Mesendoderm (in vitro differentiated cells): Measurements from ENCODE around the gene TPRG1. TPM values are rescaled to one million over a fixed set of nuclear protein-coding genes. Genes with fewer than 3 reads are reported as not detected.
A peak's percentile ranks its signal among the peaks of the same experiment; 100 is the strongest.

Experiments used
- DNase-seq: peaks from one replicate; pipeline ENCODE4 v3.0.0; 2013
- H2AK5ac ChIP-seq: 2 replicates; pipeline ENCODE4 v1.6.1; 2013; ENCODE audit warnings: low read length, inconsistent platforms
- H2BK120ac ChIP-seq: 2 replicates; pipeline ENCODE4 v1.6.1; 2013; ENCODE audit warnings: low read depth, mild to moderate bottlenecking, low read length, moderate library complexity, mixed read lengths
- H2BK15ac ChIP-seq: replicated peaks from 2 replicates; pipeline ENCODE4 v1.6.1; 2013; ENCODE audit warnings: low read depth, mild to moderate bottlenecking, moderate library complexity
- H2BK5ac ChIP-seq: 2 replicates; pipeline ENCODE4 v1.6.1; 2013; ENCODE audit warnings: low read length, inconsistent platforms
- H3K18ac ChIP-seq: 2 replicates; pipeline ENCODE4 v1.6.1; 2013; ENCODE audit warnings: mild to moderate bottlenecking, low read length, mixed read lengths
- H3K23ac ChIP-seq: one replicate; pipeline ENCODE4 v1.6.1; 2013; ENCODE audit warnings: low read length
- H3K27ac ChIP-seq: 2 replicates; pipeline ENCODE4 v1.5.1; 2013; ENCODE audit warnings: low read depth, mild to moderate bottlenecking, inconsistent platforms, low read length, moderate library complexity
- H3K27me3 ChIP-seq: 2 replicates; pipeline ENCODE4 v1.6.1; 2013; ENCODE audit warnings: low read length, control low read depth, mild to moderate bottlenecking, inconsistent platforms; ENCODE audit not compliant: insufficient read depth, poor library complexity
- H3K36me3 ChIP-seq: 2 replicates; pipeline ENCODE4 v1.6.1; 2013; ENCODE audit warnings: low read length, inconsistent platforms; ENCODE audit not compliant: control insufficient read depth, insufficient read depth
- H3K4ac ChIP-seq: one replicate; pipeline ENCODE4 v1.6.1; 2013; ENCODE audit warnings: low read depth, mild to moderate bottlenecking, low read length, moderate library complexity
- H3K4me1 ChIP-seq: 2 replicates; pipeline ENCODE4 v1.6.1; 2013; ENCODE audit warnings: low read depth, low read length, inconsistent platforms; ENCODE audit not compliant: control insufficient read depth
- H3K4me2 ChIP-seq: 2 replicates; pipeline ENCODE4 v1.6.1; 2013; ENCODE audit warnings: low read length
- H3K4me3 ChIP-seq: 2 replicates; pipeline ENCODE4 v1.5.1; 2013; ENCODE audit warnings: mild to moderate bottlenecking, low read length
- H3K56ac ChIP-seq: one replicate; pipeline ENCODE4 v1.6.1; 2013; ENCODE audit warnings: low read length
- H3K79me1 ChIP-seq: 2 replicates; pipeline ENCODE4 v1.6.1; 2013; ENCODE audit warnings: low read length, inconsistent platforms
- H3K79me2 ChIP-seq: 2 replicates; pipeline ENCODE4 v1.6.1; 2013; ENCODE audit warnings: mild to moderate bottlenecking, low read length; ENCODE audit not compliant: control insufficient read depth, insufficient read depth
- H3K9ac ChIP-seq: 2 replicates; pipeline ENCODE4 v1.6.1; 2013; ENCODE audit warnings: low read length, inconsistent platforms
- H4K5ac ChIP-seq: one replicate; pipeline ENCODE4 v1.6.1; 2013; ENCODE audit warnings: low read length
- H4K8ac ChIP-seq: one replicate; pipeline ENCODE4 v1.6.1; 2013; ENCODE audit warnings: low read depth, mild to moderate bottlenecking, control low read depth, low read length, moderate library complexity
- WGBS: extraction: QIAGEN DNeasy Blood & Tissue Kit; methylation state at CpG from one replicate; pipeline ENCODE4 v1.1.7; 2013; ENCODE audit warnings: low lambda C conversion rate, missing lambda C conversion rate; ENCODE audit not compliant: insufficient coverage; ENCODE audit errors: extremely low coverage; 5-methylcytosine and 5-hydroxymethylcytosine counted together
- polyA plus RNA-seq, 2 experiments: library from polyadenylated mRNA; stranded (reverse); fragments of 200-250 nt; gene quantifications; one replicate each; pipeline ENCODE4 v1.2.3, GENCODE V29; 2013

The TPRG1 gene, protein sequence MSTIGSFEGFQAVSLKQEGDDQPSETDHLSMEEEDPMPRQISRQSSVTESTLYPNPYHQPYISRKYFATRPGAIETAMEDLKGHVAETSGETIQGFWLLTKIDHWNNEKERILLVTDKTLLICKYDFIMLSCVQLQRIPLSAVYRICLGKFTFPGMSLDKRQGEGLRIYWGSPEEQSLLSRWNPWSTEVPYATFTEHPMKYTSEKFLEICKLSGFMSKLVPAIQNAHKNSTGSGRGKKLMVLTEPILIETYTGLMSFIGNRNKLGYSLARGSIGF
- 0.22 TPM for polyA plus RNA-seq (2013, experiment 1 of 2)
- polyA plus RNA-seq (2013, experiment 2 of 2) = 0.24 TPM

DNA sequence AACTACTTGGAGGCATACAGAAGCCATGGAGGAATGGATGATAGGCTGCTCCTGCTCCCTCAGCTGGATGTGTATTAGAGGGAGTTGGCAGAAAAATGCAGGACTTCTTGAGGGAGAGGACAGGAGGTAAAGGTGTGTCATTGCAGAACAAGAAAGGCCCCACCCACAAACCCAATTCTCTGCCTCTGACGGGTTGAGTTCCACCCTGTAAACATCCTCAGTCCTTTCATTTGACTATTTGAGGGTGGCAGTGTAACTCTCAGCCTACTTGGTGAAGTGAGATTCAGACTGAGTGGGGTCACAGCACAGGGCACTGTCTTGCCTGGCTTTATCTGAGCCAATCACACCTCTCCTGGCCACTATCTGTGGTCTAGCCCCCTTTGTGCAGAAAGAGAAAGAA is at the start of gene TPRG1:
TSS of gene TPRG1 (plus strand) at position 265 of the 400 bp plus-strand sequence. CDS start 35,414 bp downstream, outside the sequence.
- DNase-seq = no peak
- no peaks in the 10 kb centered on the region for H3K36me3 ChIP-seq
- no peak within 1 kb of the TSS for H2BK15ac ChIP-seq
- H4K5ac ChIP-seq = no peak within 1 kb of the TSS
- H4K8ac ChIP-seq = no peak within 1 kb of the TSS
- H3K27me3 ChIP-seq = no peaks in the 10 kb centered on the region
- no peak within 1 kb of the TSS for H2AK5ac ChIP-seq
- H3K18ac ChIP-seq = no peak within 1 kb of the TSS
- H3K23ac ChIP-seq = no peak within 1 kb of the TSS
- H3K4me1 ChIP-seq = no peaks in the 10 kb centered on the region
- H2BK120ac ChIP-seq = no peak within 1 kb of the TSS
- no peak within 1 kb of the TSS for H2BK5ac ChIP-seq
- H3K56ac ChIP-seq = no peak within 1 kb of the TSS
- H3K4ac ChIP-seq = no peak within 1 kb of the TSS
- no peaks in the 10 kb centered on the region for H3K79me2 ChIP-seq
- no peak within 1 kb of the TSS for H3K4me3 ChIP-seq
- no peak within 1 kb of the TSS for H3K27ac ChIP-seq
- WGBS = no CpG with 5 or more reads among the region's 1 CpG
- no peak within 1 kb of the TSS for H3K4me2 ChIP-seq
- H3K9ac ChIP-seq = no peak within 1 kb of the TSS
- H3K79me1 ChIP-seq = no peaks in the 10 kb centered on the region

DNA sequence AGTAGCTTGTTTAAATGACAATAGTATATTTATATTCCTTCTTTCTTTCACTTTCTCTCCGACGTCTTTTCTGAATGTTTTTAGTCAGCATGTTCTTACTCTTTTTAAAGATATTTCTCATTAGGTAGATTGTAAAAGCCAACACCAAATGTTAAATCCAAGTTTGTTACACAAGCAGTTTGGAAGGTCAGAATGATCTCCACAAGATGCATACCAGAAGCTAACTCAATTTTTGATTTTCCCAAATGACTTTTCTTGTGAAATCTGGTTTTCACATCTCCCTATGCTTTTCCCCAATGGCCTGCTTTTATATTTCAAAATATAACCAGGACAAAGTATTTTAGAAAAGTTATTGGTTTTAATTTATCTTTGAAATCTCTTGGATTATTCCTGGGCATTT is 49.7 kb upstream of the TPRG1 start:
- no peak overlapping the region for H2BK120ac ChIP-seq
- H3K56ac ChIP-seq = no peak overlapping the region
- H4K8ac ChIP-seq = no peak overlapping the region
- no peaks in the 10 kb centered on the region for H3K4me1 ChIP-seq
- no peak for DNase-seq
- H3K79me1 ChIP-seq = no peaks in the 10 kb centered on the region
- H2BK15ac ChIP-seq = no peak overlapping the region
- no peaks in the 10 kb centered on the region for H3K36me3 ChIP-seq
- no peak overlapping the region for H3K4me2 ChIP-seq
- no peak overlapping the region for H2AK5ac ChIP-seq
- no peak overlapping the region for H4K5ac ChIP-seq
- no peaks in the 10 kb centered on the region for H3K79me2 ChIP-seq
- H3K27me3 ChIP-seq = no peaks in the 10 kb centered on the region
- WGBS = no CpG with 5 or more reads among the region's 2 CpGs
- H3K23ac ChIP-seq = no peak overlapping the region
- H3K9ac ChIP-seq = no peak overlapping the region
- no peak overlapping the region for H3K18ac ChIP-seq
- H3K4ac ChIP-seq = no peak overlapping the region
- no peak overlapping the region for H2BK5ac ChIP-seq
- no peak overlapping the region for H3K4me3 ChIP-seq
- H3K27ac ChIP-seq = no peak overlapping the region

GRCh38 chr3:189122526-189123205 is 49.1 kb upstream of the TPRG1 start:
- Histone ChIP-seq H3K27me3 (no peaks in the 10 kb centered on the region), H3K79me2 (no peaks in the 10 kb centered on the region), H3K4me1 (no peaks in the 10 kb centered on the region), H3K4me2 (no peak overlapping the region), H2AK5ac (no peak overlapping the region), H2BK5ac (no peak overlapping the region), H3K36me3 (no peaks in the 10 kb centered on the region), H3K79me1 (no peaks in the 10 kb centered on the region), H3K9ac (no peak overlapping the region), H3K4ac (no peak overlapping the region), H4K8ac (no peak overlapping the region), H3K4me3 (no peak overlapping the region), H4K5ac (no peak overlapping the region), H3K18ac (no peak overlapping the region), H2BK15ac (no peak overlapping the region), H3K56ac (no peak overlapping the region), H3K23ac (no peak overlapping the region), H3K27ac (no peak overlapping the region), H2BK120ac (no peak overlapping the region)
- peak; percentile 28 for DNase-seq
- no CpG with 5 or more reads among the region's 5 CpGs for WGBS

GRCh38 chr3:189123595-189124387 is 48.0 kb upstream of the TPRG1 start:
- H3K56ac ChIP-seq = no peak overlapping the region
- H3K4me3 ChIP-seq = no peak overlapping the region
- H4K8ac ChIP-seq = no peak overlapping the region
- H4K5ac ChIP-seq = no peak overlapping the region
- H3K79me2 ChIP-seq = no peaks in the 10 kb centered on the region
- H2BK120ac ChIP-seq = no peak overlapping the region
- H3K18ac ChIP-seq = no peak overlapping the region
- H3K36me3 ChIP-seq = no peaks in the 10 kb centered on the region
- no peak overlapping the region for H3K4ac ChIP-seq
- H2BK5ac ChIP-seq = no peak overlapping the region
- no peaks in the 10 kb centered on the region for H3K27me3 ChIP-seq
- no peak overlapping the region for H2AK5ac ChIP-seq
- H3K79me1 ChIP-seq = no peaks in the 10 kb centered on the region
- H2BK15ac ChIP-seq = no peak overlapping the region
- H3K27ac ChIP-seq = no peak overlapping the region
- no peak overlapping the region for H3K4me2 ChIP-seq
- H3K4me1 ChIP-seq = no peaks in the 10 kb centered on the region
- no CpG with 5 or more reads among the region's 11 CpGs for WGBS
- no peak for DNase-seq
- H3K23ac ChIP-seq = no peak overlapping the region
- no peak overlapping the region for H3K9ac ChIP-seq

DNA sequence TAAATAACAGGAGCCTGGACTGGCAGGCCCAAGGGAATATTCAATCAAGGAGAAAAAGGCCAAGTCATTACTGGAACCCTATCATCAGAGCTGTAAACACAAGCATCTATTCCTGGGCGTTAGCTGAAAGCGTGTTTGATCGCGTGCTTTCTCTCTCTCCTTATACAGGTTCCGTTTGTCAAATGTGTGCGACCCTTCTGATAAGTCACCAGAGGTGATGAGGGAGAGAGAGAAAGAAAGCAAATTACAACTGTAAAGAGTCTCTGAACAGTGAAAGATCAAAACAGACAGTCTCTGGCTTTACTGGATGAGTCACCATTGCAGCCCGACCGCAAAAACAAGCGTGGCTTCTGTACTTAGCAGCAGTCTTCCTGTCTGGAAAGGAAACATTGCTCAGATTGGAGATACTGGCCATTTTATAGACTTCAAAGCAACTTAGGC is 39.5 kb upstream of the TPRG1 start:
- no peak overlapping the region for H4K5ac ChIP-seq
- no peaks in the 10 kb centered on the region for H3K4me1 ChIP-seq
- no peaks in the 10 kb centered on the region for H3K79me2 ChIP-seq
- peak overlapping the region; percentile 12 for H2BK120ac ChIP-seq
- H3K27me3 ChIP-seq = no peaks in the 10 kb centered on the region
- no peak overlapping the region for H4K8ac ChIP-seq
- DNase-seq = no peak
- no peak overlapping the region for H2BK15ac ChIP-seq
- H3K4me3 ChIP-seq = no peak overlapping the region
- no peak overlapping the region for H2AK5ac ChIP-seq
- H2BK5ac ChIP-seq = no peak overlapping the region
- WGBS = no CpG with 5 or more reads among the region's 9 CpGs
- no peak overlapping the region for H3K4me2 ChIP-seq
- H3K36me3 ChIP-seq = no peaks in the 10 kb centered on the region
- no peak overlapping the region for H3K56ac ChIP-seq
- no peaks in the 10 kb centered on the region for H3K79me1 ChIP-seq
- H3K18ac ChIP-seq = no peak overlapping the region
- no peak overlapping the region for H3K9ac ChIP-seq
- H3K23ac ChIP-seq = no peak overlapping the region
- no peak overlapping the region for H3K4ac ChIP-seq
- H3K27ac ChIP-seq = no peak overlapping the region
